GM18873 (cell line): Measurements from ENCODE around the gene INPP5A.

Experiments
- ATAC-seq: cut with Tn5 transposase; IDR thresholded peaks from one replicate; pipeline ENCODE4 v1.9.1; 2021; ENCODE audit warnings: mild to moderate bottlenecking, moderate library complexity, moderate number of reproducible peaks; ENCODE audit not compliant: unreplicated experiment, low FRiP score

The INPP5A gene

DNA sequence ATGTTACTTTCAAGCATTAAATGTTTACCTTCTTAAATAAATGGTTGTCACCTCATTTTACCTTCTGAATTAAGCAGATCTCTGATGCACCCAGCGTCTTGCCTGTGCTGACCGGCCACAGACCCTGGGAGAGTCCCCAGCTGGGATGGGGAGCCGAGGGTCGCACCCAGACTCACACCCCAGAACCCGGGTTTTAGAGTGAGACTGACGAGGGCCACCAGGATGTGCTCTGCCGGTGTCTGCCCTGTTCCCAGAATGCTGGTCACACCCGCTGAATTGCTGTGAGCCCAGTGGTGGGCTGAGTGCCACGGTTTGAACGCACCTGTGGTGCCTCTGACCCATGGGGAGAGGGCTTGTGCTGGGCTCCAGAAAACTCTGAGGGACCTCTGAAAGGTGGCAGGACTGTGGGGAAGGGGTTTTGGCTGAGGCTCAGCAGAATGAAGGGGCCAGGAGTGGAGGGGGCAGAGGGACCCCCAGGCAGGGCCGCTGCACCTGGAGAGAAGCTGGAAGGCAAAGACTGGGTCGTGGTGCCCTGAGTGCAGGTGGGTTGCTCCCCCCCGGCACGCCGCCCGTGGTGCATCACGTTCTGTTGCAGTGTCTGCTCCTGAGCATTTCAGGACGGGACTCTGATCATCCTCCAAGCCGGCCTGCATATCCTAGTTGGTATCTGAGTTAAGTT lies 39.2 kb downstream of the INPP5A start:
- no peak for ATAC-seq

DNA sequence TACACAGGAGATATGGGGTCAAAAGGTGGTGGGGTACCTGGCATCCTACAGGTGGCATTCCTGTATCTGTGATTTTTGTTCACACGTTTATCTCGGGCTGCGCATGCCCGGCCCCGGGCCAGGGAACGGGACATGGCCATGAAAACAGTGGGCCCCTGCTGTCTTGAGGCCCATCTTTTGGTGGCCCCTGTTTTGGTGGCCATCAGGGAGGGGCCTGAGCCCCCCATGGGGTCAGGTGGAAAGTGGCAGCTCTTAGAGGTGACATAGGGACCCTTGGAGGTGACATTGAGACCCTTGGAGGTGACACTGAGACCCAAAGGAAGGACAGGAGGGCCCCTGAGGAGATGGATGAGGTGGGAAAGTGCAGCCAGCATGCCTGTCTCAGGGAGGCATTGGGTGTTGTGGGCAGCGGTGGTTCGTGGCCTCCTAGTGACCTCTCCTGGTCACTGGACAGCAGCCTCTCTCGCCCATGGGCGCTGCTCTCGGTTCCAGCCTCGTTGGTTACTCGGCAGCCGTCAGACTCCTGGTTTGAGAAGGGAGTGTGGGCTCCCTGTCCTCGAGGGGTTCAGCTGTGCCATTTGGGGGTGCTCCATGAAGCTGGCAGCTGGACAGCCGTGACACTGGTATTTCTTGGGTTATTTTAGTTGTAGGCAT lies 39.9 kb downstream of the INPP5A start:
- no peak for ATAC-seq

DNA sequence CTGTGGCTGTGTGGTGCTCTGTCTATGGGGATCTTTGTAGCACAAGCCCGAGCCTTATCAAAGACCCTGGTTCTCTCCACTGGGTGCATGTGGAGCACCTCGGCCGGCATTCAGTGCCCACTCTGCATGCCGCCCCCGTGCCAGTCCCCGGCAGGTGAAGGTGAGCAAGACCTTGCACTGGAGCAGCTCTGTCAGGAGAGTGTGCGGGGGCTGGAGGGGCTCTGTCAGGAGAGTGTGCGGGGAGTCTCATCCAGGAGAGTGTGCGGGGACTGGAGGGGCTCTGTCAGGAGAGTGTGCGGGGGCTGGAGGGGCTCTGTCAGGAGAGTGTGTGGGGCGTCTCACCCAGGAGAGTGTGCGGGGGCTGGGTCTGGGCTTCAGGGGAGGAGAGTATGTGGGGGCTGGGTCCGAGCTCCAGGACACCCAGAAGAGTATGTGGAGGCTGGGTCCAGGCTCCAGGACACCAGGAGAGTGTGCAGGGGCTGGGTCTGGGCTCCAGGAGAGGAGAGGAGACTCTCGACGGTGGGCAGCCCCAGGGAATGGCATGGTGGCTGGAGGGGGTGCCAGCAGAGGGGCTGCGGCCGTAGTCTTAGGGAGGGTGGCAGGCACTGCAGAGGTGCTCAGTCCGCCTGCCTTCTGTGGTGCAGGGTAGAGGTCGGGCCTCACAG lies 40.8 kb downstream of the INPP5A start:
- ATAC-seq, result no peak

DNA sequence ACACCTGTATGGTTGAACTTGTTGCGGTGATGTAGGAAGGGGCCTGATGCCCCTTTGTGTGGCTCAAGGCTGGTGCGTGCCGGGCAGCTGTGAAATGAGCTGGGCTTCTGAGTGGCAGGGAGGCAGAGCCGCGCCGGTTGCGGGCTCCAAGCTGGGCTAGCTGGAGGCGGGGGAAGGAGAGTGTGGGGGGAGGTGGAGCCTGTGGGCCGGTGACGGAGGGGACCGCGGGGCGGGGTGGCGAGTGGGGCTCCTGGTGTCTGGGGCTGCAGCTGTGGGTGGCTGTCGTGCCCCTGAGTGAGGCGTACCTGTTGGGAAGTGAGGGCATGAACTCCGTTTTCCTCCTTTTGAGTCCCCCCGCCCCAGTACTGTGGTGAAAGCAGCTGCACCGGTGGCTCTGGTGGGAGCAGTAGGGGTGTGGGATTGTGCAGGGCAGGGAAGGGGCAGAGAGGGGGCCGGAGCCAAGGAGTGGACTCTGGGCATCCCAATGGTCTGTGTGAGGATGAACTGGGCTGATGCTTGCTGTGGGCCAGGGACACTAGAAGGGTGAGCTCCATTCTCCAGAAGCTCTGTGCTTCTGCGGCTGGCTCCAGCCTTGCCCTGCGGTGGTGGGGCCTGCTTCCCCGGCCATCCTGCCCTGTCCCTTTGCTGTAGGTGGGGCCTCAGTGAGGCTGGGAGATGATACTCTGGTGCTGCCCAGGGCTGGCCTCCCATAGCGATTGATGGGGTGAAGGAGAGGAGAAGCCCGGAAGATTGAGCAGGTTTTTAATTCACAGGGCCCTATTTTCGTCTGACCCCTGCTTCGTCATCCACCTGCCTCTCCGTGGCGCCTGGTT lies 41.7 kb downstream of the INPP5A start:
- ATAC-seq, result no peak

DNA sequence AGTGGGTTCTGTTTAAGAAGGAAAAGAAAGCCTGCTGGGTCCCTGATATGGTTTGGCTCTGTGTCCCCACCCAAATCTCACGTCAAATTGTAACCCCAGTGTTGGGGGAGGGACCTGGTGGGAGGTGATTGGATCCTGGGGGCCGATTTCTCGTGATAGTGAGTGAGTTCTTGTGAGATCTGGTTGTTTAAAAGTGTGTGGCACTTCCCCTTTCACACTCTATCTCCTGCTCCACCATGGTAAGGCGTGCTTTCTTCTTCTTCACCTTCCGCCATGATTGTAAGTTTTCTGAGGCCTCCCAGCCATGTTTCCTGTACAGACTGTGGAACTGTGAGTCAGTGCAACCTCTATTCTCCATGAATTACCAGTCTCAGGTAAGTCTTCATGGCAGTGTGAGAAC lies 42.6 kb downstream of the INPP5A start:
- ATAC-seq, result no peak

DNA sequence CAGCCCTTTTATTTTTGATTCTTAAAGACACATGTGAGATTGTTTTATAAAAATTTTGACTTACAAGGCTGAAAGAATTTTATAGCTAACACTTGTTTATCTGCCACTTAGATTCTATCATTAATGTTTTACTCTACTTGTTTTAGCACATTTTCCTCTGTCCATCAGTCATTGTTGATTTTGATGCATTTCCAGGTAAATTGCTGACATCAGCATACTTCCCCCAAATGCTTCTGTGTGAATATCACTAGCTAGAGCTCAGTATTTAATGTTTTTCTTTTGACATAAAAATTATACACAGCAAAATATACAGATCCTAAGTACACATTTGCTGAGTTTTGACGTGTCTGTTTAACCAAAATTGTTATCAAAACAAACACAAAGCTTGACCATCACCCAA lies 43.0 kb downstream of the INPP5A start:
- no peak for ATAC-seq

DNA sequence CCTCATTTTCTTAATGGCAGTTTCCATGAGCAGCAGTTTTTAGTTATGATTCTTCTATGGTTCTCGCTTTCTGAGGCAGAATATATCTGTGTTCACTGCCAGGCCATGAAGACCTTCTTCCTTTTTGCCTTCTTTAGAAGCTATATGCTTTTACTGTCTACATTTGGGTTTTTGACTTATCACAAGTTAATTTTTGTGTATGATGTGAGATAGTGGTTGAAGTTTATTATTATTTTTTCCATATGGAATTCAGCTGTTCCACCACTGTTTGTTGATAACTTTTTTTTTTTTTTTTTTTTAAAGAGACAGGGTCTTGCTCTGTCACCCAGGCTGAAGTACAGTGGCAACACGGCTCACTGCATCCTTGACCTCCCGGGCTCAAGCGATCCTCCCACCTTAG lies 44.5 kb downstream of the INPP5A start:
- ATAC-seq, result no peak

DNA sequence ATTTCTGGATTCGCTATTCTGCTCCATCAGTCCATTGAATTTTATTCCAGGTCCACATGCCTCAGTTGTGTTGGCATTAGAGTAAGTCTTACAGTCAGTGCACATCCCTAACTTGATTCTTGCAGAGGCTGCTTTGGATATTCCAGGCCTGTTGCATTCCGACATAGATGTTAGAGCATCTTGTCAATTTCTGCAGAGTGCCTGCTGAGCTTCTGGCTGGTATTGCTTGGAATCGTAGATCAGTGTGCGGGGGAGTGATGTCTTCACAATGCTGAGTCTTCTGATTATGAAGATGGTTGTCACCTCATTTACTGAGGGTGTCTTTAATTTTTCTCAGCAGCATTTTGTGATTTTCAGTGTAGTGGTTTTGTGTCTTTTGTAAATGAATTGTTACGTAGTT lies 45.2 kb downstream of the INPP5A start:
- no peak for ATAC-seq

DNA sequence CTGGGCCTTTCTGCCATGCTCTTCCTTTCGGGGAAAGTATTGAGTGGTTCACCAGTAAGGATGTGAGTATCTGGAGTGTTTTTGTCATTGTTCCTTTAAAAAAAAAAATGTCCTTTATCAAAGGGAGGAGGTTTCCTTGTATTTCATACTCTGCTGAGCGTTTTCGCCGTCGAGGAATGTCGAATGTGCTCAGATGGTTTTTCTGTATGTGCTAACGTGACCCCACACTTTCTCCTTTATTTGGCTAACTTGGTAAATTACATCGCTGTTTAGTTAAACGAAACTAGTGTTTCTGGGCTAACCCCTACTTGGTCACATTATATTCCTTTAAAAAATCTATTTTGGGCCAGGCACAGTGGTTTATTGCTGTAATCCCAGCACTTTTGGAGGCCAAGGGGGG lies 45.9 kb downstream of the INPP5A start:
- no peak for ATAC-seq

DNA sequence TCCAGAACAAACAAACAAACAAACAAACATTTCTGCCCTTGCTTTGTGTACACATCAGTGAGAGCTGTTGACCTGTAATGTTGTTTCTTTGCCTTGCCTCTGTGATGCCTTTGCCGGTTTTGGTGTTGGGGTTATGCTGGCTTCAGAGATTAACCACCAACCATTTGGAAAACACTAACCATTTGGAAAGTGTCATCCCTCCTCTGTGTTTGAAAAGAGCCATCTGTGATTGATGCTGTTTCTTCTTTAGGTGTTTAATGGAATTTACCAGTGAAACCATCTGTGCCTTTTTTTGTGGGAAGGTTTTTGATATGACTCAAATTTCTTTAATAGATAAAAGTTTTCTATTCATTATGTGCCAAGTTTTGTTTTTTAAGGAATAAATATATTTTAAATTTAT lies 46.5 kb downstream of the INPP5A start:
- no peak for ATAC-seq

DNA sequence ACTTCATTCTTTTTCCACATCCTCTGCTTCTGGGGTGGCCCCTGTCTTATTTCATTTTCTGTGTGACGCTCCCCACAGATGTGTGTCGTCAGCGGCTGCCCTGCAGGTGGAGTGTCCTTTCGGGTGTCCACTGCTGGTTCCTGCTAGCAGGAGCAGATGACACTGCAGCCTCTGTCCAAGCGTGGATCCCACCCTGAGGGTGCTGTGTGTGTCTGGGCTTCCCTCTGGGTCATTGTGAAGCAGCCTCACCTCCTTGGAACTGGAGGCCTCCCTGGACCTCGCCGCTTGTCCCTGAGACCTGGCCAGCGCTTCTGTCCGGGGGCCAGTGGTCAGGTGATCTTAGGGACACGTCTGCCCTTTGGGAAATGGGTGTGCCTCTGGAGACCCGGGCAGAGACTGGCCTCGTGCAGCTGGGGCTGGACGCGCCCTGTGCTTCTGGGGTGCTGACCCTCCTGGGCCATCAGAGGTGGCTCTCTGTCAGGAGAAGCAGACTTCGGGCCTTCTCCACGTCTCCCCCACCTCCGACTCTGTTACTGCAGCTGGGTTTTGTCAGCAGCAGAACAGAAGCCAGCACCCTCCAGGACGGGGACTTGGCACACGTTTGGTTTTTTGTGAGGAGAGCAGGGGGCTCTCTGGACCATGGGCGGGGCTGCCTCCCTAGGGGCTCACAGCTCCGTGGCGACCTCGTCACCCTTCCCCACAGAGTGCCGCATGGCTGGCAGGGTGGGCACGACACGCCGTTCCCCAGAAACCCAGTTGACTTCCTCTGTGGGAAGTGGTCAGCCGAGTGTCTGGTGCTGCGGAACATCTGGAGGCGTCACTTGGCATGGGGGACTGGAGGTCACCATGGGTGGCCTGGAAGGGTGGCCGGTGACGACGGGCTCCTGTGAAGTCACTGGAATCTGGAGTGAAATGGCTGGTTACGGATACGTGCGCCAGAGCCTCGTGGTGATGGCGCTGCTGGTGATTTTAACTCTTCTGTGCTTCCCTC lies 48.4 kb downstream of the INPP5A start:
- ATAC-seq, result no peak

DNA sequence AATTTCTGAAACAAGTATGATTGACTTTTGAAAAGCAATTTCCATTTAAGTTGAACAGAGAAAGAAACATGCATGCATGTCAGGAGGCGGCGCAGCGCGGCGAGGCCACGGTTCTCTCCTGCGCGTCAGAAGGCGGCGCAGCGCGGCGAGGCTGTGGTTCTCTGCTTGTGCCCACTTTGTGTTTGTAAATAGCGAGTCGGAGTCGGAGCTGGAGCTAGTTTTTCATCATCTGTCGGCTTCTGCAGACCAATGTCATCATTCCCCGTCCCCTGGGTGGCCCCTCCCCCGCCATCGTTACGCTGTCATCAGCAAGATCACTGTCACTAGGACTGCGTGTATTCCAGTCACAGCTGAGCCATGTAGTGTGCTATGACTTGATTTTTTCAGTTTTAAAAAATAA lies 49.2 kb downstream of the INPP5A start:
- ATAC-seq, result no peak

DNA sequence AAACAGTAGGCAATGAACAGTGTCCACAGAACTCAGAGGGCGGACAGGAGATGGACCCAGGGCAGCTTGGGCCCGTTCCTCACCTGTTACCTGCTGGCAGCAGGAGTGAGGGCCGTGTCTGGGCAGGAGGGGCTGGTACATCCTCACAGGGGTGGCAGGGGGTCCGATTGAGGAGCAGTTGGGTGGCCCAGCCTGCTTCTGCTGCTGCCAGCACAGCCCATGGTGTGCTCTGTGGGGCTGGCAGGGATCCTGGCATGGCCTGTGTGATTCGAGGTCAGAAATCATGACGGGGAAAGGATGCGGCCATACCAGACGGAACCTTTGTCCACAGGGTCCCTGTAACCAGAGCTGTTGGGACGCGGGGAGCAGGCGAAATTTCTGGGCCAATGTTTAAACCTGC lies 49.6 kb downstream of the INPP5A start:
- no peak for ATAC-seq

DNA sequence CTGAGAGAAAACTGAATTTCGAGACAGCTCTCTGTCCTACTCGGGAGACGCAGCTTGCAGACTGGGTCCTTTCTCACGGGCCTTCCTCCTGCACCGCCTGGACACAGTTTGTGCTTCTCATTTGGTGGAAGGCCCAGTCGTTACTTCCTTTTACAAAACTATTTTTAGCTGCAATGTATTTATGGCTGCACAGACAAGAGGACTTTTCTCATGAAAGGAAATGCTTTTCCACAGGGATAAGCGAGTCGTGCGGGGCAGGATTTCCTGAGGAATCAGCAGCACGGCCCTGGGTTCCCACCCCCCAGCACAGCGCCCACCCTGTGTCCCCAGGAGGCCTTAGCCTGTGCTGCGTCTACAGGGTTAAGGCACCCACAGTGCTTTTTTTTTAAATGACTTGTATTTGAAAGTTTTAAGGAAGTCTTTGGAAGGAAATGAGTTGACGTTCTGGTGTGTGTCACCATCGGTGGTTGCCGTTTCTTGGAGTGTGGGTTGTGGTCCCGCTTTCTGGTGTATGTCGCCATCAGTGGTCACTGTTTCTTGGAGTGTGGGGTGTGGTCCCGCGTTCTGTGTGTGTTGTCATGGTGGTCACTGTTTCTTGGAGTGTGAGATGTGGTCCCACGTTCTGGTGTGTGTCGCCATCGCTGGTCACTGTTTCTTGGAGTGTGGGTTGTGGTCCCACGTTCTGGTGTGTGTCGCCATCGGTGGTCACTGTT lies 50.9 kb downstream of the INPP5A start:
- ATAC-seq, result no peak

DNA sequence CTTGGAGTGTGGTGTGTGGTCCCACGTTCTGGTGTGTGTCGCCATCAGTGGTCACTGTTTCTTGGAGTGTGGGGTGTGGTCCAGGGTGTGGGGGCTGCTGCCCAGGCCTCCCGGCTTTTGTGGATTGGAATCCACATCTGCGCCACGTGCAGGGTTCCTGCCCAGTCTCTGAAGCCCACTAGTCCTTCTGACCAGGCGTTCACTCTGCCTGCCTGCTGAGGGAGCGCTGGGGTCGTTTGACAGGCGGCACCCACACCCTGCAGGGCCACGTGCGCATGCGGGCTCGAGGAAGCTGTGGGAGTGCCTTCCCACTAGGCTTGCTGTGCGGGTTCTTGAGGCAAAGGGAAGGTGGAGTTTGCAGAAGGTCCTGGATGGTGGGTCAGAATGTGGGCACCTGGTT lies 51.4 kb downstream of the INPP5A start:
- ATAC-seq, result no peak

DNA sequence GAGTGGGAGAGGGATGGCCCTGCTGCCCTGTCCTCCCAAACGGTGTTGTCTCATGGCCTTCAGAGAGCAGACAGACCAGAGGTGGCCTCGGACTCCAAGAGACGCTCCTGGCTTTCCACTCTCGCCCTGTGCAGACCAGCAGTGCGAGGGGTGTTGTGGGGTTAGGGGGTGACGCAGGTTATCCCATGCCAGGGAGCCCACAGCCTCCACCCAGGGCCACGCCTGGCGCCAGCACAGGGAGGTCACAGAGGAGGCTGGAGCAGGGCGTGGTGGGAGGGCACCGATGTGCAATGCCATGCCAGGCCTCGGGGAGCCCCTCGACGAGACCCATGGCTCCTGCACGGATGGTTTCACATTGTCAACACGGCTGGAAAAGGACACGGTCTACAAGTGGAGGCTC lies 52.1 kb downstream of the INPP5A start:
- no peak for ATAC-seq

DNA sequence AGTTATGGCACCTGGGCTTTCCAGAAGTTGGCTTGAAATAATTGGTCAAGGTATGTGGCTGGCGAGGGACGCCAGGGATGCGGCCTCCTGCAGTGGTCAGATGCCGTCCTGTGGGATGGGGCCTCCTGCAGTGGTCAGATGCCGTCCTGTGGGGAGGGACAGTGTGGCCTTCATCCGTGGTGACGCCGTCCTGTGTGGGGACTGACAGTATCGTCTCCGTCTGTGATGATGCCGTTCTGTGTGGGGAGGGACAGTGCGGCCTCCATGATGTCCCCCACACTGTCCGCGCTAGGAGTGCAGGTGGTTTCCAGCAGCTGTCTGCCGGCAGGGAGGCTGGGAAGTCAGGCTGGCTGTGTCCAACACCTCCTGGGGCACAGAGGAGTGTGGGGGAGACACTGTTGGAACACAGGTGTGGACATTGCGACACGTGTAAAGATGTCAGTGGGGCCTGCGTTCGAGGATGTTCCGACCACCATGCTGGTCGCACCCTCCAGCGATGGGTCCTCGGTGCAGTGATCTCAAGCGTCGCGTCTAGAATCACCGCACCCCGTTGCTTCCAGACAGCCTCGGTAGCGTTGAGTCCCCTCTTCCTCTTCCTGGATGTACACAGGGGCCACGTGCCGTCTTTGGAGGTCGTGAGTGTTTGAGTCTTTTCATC lies 52.6 kb downstream of the INPP5A start:
- no peak for ATAC-seq

DNA sequence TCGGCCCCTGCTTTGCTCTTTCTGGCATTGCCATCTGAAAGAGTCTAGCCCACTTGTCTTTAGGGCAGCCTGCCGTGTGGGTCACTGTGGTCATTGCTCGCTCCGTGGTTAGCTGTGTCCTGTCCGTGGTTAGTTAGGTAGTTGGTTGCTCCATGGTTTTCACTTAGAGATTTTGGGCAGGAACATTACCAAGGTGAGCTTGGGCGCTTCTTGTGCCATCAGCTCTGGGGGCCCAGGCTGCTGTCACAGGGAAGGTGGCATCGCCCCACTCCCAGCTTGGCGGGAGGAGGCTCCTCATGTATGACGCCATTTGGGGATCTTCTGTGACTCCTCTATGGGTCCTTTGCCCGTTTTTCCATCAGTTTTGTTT lies 53.1 kb downstream of the INPP5A start:
- no peak for ATAC-seq
